NCI-H748 (cell line): ENCODE measurements around the gene GLIS1.

ENCODE experiments used
- DNase-seq: peaks from one replicate; lab custom pipeline; 2025; ENCODE audit not compliant: unreplicated experiment; lab: John Stamatoyannopoulos, UW

Gene GLIS1

DNA sequence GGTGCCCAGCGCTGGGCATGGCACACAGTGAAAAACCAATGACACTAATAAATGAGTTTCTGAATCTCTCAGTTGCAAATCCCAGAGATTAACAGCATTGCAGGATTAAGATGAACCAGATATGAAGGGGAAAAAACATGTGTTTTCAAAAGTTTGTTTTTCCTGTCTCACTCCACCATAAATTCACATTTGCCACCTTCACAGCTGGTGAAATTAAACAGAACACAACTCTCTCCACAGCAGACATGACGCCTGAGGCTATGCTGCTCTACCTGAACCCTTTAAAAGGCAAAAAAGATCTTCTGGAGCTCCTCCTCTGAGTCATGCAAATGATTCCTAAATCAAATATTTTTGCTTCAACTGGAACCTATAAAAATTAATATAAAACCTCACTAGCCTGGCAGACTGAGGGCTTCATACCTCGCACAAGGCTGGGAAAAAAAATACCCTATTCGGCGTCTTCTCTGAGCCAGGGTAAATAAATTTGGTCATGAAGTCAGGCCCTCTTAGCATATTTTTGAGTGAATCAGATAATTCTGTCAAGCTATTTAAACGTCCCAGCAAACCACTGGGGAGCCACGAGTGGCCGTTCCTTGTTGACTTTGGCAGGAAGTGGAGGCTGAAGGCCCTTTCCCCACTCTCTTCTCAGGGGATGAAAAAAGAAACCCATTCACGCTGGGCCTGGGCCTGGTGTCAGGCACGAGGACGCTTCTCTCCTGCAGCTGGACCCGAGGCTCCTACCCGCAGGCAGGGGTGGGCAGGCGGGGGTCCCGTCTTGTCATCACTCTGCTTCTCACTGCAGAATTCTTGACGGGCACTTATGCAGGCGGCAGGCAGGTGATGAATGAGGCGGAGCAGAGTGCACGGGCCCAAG lies 226.8 kb downstream of the GLIS1 start:
- no peak for DNase-seq

DNA sequence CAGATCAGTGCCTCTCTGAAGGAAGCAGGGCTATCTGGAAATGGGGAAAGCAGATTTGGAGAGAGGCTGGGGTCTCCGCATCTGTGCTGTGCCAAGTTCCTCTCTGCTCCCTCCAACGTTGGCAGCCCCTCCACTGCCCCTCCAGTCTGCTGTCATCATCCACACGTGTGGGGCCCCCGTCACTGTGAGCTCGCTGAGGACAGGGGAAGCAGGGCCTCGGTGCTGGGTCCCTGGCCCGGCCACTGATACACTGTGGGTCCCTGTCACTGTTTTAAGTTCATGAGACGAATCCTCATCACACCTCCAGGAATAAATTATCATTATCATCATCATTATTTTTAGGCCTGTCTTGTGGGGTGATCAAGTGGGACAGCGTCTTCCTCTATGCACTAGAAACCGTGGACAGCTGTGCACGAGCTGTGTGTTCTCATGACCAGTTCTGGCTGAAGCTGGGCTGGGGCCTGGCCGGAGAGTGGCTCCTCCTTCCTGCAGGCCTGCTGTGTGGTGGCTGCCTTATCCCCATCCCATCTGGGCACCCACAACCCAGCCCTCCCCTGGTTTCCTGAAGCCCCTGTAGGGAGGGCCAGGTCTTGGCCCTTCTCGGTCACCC lies 227.5 kb downstream of the GLIS1 start:
- DNase-seq = no peak

DNA sequence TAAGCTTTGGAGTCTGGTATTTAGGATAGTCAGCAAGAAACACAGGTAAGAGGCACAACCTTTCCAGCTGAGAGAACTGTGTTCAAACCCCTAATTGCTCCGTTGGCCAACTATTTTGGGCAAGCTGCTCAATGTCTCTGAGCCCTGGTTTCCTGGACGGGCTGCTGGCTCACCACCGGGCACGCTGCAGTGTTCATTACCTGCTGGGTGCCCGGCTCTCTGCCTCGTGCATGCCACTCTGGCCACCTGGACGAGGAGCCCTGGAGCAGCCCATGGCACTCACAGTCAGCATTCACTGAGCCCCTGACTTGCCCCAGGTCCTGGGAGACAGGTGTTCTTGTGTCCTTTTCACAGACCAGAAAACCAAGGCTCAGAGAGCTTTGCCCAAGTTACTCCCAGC lies 228.7 kb downstream of the GLIS1 start:
- no peak for DNase-seq

DNA sequence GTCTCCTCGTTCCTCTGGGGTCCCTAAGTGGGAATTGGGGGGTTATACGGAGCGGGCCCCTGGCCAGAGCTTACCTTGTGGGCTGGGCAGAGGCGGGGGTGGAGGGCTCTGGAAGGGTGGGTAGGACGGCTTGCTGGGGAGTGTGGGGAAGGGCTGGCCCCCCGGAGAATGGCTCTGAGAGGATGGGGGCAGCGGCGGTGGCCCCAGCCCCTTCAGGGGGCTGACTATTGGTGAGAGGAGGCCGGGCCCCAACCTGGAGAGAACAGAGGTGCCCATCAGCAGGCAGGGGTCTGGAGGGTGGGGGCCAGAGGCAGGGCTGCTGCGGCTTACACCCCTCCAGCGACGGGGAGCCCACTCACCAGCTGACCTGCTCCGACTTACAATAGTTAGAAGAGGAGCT lies 229.2 kb downstream of the GLIS1 start:
- DNase-seq = no peak

DNA sequence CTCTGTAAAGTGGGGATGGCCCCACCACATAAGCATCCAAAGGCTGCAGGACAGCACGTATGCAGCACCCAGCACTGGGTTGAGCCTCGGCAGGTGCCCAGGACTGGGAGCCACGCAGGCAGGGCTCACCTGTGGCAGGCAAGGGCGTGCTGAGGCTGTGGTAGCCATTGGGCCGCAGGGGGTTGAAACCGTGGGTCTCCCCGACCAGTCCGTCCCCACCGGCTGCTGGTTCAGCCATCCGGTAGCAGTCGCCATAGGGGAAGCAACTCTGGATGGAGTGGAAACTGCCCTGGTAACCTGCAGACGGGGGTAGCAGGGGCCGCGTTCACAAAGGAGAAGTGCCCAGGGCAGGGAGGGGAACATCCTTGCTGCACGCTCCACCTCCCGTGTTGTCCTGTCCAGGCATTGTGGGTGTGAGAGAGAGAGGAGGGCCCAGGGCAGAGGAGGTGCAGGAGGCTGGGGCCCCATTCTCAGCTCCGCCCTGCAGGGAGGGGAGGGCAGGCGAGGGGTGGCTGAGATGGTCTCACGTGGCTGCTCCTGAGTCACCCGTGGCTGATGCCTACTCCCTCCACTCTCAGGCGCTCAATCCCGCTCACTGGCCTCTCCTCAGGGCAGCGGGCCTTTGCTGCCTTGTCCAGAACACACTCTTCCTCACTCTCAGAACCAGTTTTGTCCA lies 229.8 kb downstream of the GLIS1 start:
- no peak for DNase-seq

DNA sequence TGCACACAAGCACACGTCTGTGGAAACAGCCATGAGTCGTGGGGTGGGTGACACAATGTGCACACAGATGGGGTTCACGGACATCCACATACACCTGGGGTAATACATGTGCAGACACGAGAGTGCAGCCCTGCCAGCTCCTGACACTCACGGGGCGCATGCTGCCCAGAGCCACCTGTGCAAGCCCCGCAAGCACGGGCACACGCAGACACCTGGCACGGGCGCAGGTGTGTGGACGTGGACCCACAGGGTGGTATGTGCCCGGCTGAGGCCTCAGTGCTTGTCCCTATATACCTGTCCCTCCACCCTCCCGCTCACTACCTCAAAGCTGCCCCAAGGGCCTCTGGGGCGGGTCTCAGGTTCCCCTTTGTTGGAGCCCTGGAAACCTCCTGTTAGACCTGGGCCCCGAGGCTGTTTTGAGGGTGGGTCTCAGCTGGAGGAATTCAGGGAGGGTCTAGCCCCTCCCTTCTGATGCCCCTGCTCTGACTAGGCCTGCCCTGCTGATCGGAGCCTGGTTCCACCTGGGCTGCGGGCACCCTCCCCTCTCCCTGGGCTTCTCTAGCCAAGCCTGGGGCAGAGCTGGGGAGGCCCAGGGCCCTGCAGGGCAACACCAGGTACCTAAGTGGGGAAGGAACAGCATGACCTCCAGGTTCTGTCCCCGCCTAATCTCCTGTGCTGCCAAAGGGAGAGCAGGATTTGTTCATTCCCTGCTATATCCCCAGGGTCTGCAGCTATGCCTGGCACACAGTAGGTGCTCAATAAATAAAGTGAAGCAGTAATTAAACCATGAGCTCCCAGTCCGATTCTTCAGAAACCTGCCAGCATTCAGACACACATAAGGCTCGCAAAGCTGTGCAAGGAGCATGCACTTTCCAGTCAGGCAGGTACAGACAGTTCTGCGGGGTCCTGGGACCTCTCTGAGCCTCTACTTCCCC lies 230.6 kb downstream of the GLIS1 start:
- no peak for DNase-seq

DNA sequence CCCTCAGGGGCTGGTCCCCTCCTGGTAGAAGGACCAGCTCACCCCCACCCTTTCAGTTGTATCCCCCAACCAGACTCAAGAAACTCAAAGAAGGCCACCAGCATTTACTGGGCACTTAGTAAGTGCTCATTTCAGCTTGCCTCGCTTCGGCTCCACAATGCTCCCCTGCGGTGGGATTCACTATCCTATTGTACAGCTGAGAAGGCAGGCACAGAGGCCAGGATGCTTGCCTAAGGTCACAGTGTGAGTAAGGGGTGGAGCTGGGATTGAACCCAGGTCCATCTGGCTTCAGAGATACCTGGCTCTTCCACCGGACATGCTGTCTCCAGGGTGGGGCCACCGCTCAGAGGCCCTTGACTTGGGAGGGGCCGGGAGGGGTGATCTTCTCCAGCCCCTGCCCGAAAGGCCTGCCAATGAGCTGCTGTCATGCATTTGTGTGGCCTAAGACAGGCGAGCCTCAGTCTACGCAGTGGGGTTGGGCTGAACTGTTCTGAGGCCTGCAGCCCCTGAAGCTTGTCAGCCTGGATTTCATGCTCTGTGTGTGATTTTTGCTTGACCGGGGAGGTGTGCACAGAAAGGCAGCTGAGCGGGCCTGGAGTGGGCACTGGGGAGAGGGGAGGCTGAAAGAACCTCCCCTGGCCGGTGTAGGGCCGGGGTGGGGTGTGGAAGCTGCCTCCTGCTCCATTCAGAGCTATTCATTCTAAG lies 231.7 kb downstream of the GLIS1 start:
- no peak for DNase-seq

DNA sequence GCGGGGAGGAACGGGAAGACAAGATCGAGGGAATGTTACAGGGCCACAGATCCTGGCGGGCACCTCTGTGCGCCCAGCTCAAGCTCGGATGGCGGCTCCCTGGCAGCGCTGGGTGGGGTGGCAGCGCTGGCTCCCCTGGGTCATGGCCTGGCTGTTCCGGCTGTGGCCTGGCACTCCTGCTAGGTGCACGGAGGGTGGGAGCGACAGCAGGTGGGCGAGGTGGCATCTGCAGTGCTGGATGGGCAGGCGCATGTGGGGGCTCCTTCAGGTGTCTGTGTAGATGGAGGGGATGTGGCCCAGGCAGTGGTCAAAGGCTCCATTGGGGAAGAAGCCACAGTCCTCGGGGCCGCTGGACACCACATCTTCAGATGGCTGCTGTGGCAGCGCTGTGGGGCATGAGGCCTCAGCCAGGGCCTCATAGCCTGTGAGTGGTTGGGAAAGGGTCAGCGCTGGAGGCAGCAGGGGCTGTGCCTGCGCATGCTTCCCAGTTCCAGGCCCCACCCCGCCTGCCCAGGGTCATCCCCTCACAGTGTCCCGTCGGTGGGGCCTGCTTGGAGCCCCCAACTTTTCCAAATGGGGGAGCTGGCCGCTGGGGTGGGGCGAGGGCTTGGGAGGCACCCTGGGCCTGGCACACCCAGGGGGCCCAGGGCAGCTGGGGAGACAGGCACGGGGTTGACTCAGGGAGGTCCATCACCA lies 232.5 kb downstream of the GLIS1 start:
- no peak for DNase-seq

DNA sequence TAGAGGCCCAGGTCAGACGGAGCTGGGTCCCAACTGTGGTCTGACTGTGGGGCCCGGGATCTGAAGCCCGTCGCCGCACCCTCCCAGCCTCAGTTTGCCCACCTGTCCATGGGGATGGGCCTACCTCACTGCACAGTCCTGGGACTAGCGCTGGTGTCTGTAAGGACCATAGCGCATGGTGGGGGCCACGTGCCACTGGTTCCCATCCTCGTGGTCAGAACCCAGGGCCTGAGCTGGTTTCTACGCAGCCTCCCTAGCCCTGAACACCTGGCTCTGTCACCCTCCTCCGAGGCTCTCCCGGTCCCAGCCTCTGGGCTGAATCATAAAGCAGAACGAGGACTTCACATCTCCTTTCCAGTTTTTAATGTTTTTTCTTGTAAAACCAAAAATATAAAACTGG lies 233.1 kb downstream of the GLIS1 start:
- no peak for DNase-seq

DNA sequence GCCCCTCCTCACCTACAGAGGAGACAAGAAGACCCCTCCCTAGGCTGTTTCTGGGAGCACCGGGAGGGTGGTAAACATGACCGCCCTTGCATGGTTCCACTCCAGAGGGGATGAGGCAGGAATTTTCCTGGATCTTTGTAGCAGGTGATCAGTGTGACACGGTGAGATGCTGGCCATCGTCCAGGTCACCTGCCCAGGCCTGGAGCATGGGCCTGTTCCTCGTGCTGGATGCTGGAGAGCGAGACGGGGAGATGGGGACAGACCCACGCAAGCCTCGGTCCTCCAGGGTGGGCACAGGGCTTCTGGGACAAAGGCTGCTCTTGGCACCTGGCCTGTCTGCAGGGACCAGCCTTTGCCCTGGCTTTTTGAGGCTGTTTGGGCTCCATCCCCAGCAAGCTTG lies 233.6 kb downstream of the GLIS1 start:
- no peak for DNase-seq

DNA sequence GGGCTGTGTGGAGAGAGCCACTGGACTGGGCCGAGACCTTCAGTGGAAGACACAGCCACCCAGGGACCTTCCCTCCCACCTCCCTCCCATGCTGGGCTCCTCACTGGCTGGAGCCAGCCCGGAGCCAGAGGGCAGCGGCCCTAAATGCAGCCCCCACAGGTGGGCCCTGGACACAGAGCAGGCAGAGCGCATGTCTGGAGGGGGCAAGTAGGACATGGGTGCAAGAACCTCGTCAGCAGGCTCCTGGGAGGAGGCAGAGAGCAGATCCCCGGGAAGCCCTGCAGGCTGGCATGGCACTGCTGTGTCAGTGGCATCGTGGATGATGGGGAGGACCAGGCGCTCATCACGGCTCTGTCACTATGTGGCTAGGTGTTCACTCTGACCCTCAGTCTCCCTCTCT lies 234.1 kb downstream of the GLIS1 start:
- no peak for DNase-seq

DNA sequence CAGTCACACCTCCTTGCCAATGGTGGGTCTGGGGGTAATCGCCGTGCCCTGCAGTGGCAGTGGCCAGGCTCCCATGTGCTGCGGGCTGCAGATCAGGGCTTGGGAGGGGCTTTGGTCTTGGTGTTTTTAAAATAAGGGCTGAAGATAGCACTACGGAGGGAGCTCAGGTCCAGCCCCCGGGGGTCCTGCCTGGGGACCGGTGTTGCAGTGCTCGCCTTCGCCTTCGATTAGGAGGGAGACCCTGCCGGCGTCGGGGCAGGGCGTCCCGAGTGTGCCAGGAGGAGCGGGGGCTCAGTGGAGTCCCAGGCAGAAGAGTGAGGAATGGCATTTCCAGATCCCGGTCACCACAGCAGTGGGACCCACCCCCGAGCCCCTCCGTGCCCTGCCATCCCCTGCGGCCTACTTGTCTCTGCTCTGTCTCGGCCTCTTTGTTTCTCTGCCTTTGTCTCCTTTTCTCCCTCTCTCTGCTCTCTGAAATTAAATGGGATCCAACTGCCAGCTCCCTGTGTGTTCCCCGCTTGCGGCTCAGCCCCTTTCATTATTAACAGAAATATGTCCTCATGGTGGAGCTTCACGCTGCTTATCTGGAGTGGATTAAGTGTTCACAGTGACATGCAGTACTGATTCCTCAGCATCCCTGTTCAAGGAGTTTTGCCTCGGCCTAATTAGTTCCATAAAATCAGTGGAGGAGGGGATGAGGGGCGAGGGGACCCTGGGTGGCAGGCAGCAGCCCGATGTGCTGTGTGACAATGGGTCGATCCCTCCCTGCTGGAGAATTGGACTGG lies 235.3 kb downstream of the GLIS1 start:
- no peak for DNase-seq

DNA sequence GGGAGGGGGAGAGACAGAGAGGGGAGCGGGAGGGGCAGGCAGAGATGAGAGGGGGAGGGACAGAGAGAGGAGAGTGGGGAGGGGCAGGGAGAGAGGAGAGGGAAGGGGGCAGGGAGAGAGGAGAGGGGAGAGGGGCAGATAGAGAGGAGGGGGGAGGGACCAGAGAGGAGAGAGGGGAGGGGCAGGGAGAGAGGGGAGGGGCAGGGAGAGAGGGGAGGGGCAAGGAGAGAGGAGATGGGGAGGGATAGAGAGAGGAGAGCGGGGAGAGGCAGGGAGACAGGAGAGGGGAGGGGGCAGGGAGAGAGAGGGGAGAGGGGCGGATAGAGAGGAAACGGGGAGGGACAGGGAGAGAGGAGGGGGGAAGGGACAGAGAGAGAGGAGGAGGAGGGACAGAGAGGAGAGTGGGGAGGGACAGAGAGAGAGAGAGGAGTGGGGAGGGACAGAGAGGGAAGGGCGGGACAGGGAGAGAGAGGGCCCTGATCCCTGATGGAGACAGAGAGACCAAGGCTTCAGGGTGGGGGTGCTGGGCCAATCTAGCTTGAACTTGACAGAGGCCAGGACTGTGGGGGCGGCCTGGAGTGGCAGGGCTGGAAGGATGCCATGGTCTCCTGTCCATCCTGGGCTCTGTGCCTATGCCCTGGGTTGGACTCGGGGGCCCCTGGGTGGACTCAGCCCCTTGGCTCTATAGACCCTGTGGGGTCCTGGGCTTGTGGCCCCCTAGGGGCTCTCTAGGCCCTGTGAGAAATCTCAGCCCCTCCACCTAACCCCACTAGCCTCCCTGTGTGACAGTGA lies 236.1 kb downstream of the GLIS1 start:
- no peak for DNase-seq

DNA sequence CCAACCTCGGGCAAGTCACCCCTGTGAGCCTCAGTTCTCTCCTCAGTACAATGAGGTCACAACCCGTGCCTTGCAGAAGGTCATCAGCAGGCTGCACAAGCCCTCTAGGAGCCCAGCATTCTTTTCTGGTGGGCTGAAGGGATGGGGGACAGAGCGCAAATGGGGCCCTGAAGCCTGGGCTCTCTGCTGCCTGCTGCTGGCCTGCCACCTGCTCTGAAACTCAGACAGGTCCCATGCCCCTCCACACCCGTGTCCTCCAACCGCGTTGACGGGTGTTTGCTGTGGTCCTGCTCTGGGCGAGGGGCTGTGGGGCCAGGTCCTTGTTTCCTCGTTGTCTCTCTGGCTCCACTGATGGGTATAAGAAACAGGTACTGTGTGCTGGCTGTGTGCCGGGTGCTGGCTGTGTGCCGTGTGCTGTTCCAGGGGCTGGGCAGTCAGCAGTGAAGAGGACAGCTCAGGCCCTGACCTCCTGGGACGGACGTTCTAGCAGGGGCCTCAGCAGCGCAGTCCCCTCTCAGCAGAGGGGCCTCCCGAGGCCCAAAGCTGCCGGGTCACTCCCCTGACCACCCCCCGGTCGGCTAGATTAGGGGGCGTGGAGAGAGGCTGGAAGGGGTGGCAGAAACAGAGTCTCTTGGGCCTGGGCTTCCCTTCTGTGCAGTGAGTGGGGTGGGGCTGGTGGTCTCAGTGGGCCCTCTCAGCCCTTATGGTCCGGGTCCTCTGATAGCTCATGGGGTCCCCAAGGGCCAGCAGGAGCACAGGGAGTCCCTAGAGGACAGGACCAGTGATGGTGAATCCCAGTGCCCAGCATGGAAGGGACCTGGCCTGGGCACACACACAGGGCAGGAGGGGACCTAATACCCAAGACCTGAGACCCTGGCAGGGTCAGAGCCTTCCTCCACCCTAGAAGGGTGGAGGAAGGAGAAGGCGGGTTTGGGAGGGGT lies 237.6 kb downstream of the GLIS1 start:
- no peak for DNase-seq

DNA sequence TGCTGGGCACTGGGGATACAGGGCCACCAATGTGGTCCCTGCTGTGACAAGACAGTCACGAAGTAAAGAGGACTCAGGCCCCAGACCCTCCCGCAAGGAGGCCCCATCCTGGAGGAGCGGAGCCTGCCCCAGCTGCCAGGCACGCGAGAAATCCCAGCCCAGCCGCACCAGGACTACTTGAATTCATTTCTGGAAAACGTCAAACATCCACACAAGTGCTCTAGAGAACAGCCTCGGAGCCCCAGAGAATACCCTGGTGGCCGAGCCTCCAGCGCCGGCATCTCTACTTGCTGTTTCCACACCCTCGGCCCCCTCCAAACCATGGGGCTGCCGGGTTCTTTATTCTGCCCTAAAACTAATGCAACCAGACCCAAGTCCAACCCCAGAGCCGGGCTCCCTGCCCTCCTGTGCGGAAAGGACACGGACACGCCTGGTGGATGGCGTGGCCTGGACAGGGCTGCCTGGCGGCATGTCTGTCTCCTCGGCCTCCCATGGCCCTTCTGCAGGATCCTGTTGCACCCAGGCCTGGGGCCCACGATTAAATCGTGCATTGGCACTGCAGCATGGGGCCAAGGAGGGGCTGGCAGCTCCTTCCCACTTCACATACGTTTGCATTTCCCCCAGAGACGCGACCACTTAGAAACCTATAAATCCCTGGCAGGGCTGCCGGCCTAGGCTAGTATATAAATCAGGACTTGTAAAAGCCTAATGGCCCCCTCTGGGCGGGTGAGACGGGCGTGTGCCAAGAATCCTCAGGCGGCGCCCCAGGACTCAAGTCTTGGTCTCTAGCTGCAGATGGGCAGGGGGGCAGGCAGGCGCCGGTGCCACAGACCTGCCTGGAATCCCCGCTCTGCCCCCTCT lies 238.5 kb downstream of the GLIS1 start:
- DNase-seq = no peak
